ENCODE data around the gene DNAH2. TPM values are rescaled to one million over a fixed set of nuclear protein-coding genes. Genes with fewer than 3 reads are reported as not detected.

Gene DNAH2
- polyA plus RNA-seq, 1 donor from 2014 or later: 2.0 TPM

DNA sequence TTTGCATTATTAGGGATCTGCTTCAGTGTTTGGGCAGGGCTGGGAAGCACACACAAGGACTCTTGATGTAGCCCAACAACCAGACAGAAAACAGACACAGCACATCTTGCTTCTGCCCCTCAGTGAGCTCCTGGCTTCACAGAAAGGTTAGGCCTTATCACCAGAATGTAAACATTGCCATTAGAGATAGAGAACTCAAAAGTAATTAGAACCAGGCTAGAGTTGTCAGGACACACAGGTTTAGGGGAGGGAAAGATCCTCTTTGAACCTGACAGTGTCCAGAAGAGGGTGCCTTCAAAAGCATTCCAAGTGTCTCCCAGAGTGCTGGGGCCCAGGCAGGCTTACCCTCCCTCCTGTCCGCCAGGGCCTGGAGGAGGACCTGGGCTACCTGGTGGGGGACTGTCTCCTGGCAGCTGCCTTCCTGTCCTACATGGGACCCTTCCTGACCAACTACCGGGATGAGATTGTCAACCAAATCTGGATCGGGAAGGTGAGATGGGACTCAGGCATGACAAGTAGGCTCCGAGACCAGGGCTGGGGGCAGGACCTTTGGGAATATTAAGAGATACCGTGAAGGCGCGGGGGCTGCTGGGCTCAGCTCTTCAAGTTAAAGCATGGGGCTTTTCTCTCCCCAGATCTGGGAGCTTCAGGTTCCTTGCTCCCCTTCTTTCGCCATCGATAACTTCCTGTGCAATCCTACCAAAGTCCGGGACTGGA lies 99.5 kb downstream of the DNAH2 start:
- no peaks in the 10 kb centered on the region for H3K79me2 ChIP-seq (replicated peaks; ENCODE audit: insufficient read depth, low read length)
- no peaks in the 10 kb centered on the region for H3K36me3 ChIP-seq (ENCODE audit: insufficient read depth, low read length)
- no peak overlapping the region for H3K4me3 ChIP-seq (ENCODE audit: low read length)
- no peaks in the 10 kb centered on the region for H3K9me3 ChIP-seq (ENCODE audit: low read length)
- H3K9ac ChIP-seq (ENCODE audit: low read length): no peak overlapping the region
- no peak overlapping the region for H3K27ac ChIP-seq (ENCODE audit: low read length)
- H3K9me2 ChIP-seq (ENCODE audit: insufficient read depth, low read length): no peaks in the 10 kb centered on the region
- no peaks in the 10 kb centered on the region for H3K27me3 ChIP-seq (ENCODE audit: insufficient read depth, low read depth, low read length)
- no peak overlapping the region for H3K4me2 ChIP-seq (ENCODE audit: low read length)
- TF ChIP-seq EZH2 (IDR thresholded peaks at IDR 0.05; ENCODE audit: borderline replicate concordance, insufficient read depth, low read length, poor library complexity, severe bottlenecking): no peak
- TF ChIP-seq SMC3 (conservative IDR thresholded peaks at IDR 0.05; ENCODE audit: poor library complexity): no peak
- TF ChIP-seq TAF1 (IDR thresholded peaks at IDR 0.05; ENCODE audit: low read depth): no peak
- TF ChIP-seq POLR2AphosphoS5 (IDR thresholded peaks at IDR 0.05): no peak
- TF ChIP-seq RAD21 (conservative IDR thresholded peaks at IDR 0.05): no peak
- TF ChIP-seq, protein P1, sequence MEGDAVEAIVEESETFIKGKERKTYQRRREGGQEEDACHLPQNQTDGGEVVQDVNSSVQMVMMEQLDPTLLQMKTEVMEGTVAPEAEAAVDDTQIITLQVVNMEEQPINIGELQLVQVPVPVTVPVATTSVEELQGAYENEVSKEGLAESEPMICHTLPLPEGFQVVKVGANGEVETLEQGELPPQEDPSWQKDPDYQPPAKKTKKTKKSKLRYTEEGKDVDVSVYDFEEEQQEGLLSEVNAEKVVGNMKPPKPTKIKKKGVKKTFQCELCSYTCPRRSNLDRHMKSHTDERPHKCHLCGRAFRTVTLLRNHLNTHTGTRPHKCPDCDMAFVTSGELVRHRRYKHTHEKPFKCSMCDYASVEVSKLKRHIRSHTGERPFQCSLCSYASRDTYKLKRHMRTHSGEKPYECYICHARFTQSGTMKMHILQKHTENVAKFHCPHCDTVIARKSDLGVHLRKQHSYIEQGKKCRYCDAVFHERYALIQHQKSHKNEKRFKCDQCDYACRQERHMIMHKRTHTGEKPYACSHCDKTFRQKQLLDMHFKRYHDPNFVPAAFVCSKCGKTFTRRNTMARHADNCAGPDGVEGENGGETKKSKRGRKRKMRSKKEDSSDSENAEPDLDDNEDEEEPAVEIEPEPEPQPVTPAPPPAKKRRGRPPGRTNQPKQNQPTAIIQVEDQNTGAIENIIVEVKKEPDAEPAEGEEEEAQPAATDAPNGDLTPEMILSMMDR (IDR thresholded peaks at IDR 0.05; ENCODE audit: poor library complexity, severe bottlenecking): no peak
- no peak for TF ChIP-seq EP300 (conservative IDR thresholded peaks at IDR 0.05; ENCODE audit: poor library complexity, severe bottlenecking)
- H4K20me1 ChIP-seq (ENCODE audit: insufficient read depth): no peaks in the 10 kb centered on the region
- no peak overlapping the region for H2AFZ ChIP-seq (ENCODE audit: low read depth, low read length)
- no peaks in the 10 kb centered on the region for H3F3A ChIP-seq (ENCODE audit: insufficient read depth, low read length, poor library complexity, severe bottlenecking)

DNA sequence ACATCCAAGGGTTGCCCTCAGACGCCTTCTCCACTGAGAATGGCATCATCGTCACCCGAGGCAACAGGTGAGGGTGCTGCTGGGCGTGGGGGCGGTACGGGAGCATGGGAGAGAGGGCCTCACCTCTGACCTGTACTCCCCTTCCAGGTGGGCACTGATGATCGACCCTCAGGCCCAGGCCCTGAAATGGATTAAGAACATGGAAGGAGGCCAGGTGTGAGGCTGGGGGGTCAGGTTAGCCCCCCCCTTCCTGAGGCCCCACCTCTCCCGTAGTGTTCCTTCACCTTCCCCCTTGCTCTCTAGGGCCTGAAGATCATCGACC lies 100.1 kb downstream of the DNAH2 start:
- TF ChIP-seq, protein P1 (IDR thresholded peaks at IDR 0.05; ENCODE audit: poor library complexity, severe bottlenecking): no peak
- TF ChIP-seq RAD21 (conservative IDR thresholded peaks at IDR 0.05) (no peak), TAF1 (IDR thresholded peaks at IDR 0.05; ENCODE audit: low read depth) (no peak), POLR2AphosphoS5 (IDR thresholded peaks at IDR 0.05) (no peak), SMC3 (conservative IDR thresholded peaks at IDR 0.05; ENCODE audit: poor library complexity) (no peak)
- TF ChIP-seq, protein P2, sequence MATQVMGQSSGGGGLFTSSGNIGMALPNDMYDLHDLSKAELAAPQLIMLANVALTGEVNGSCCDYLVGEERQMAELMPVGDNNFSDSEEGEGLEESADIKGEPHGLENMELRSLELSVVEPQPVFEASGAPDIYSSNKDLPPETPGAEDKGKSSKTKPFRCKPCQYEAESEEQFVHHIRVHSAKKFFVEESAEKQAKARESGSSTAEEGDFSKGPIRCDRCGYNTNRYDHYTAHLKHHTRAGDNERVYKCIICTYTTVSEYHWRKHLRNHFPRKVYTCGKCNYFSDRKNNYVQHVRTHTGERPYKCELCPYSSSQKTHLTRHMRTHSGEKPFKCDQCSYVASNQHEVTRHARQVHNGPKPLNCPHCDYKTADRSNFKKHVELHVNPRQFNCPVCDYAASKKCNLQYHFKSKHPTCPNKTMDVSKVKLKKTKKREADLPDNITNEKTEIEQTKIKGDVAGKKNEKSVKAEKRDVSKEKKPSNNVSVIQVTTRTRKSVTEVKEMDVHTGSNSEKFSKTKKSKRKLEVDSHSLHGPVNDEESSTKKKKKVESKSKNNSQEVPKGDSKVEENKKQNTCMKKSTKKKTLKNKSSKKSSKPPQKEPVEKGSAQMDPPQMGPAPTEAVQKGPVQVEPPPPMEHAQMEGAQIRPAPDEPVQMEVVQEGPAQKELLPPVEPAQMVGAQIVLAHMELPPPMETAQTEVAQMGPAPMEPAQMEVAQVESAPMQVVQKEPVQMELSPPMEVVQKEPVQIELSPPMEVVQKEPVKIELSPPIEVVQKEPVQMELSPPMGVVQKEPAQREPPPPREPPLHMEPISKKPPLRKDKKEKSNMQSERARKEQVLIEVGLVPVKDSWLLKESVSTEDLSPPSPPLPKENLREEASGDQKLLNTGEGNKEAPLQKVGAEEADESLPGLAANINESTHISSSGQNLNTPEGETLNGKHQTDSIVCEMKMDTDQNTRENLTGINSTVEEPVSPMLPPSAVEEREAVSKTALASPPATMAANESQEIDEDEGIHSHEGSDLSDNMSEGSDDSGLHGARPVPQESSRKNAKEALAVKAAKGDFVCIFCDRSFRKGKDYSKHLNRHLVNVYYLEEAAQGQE (IDR thresholded peaks at IDR 0.05; ENCODE audit: borderline replicate concordance): no peak
- no peak overlapping the region for H2AFZ ChIP-seq (ENCODE audit: low read depth, low read length)
- no peaks in the 10 kb centered on the region for H3F3A ChIP-seq (ENCODE audit: insufficient read depth, low read length, poor library complexity, severe bottlenecking)
- no peak overlapping the region for H3K9ac ChIP-seq (ENCODE audit: low read length)
- no peak overlapping the region for H3K4me3 ChIP-seq (ENCODE audit: low read length)
- H3K79me2 ChIP-seq (replicated peaks; ENCODE audit: insufficient read depth, low read length): no peaks in the 10 kb centered on the region
- no peaks in the 10 kb centered on the region for H3K36me3 ChIP-seq (ENCODE audit: insufficient read depth, low read length)
- no peaks in the 10 kb centered on the region for H4K20me1 ChIP-seq (ENCODE audit: insufficient read depth)
- H3K9me3 ChIP-seq (ENCODE audit: low read length): no peaks in the 10 kb centered on the region
- no peak overlapping the region for H3K27ac ChIP-seq (ENCODE audit: low read length)
- H3K4me2 ChIP-seq (ENCODE audit: low read length): no peak overlapping the region
- H3K9me2 ChIP-seq (ENCODE audit: insufficient read depth, low read length): no peaks in the 10 kb centered on the region
- no peaks in the 10 kb centered on the region for H3K27me3 ChIP-seq (ENCODE audit: insufficient read depth, low read depth, low read length)
